ENCODE measurements around the gene NFILZ.

The NFILZ gene

DNA sequence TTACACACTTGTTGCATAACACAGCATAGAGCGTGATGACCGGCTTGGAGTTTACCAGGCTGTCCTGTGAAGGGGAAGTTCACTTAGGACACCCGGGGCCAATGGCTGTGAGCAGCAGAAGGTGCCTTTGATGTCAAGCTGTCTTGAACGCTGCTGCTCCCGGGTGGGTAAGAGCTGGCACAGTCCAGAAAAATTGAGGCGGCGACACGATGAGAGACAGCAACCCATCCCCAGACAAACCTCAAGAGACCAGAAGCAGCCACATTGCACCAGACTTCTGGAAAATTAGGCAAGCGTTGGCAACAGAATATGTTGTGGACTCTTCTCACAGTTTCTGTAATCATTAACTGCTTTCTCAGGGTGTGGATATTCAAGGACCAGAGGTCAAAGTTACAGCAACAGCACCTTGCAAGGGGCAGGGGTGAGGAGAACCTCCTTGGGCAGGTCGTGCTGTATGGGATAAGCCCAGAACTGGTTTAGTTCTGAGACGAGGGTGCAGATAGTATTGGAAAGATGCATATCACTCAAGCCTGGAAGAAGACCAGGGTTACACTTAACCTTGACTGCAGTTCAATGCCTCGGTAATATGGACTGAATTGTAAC, 10.1 kb downstream of the NFILZ start:
- peak; percentile 48 to 80 for DNase-seq
- Histone ChIP-seq H3K4me1 (peaks cover 0 to 25% (median 3%) of the 10 kb centered on the region in 4 donors), H3K4me3 (no peak overlapping the region), H3K27me3 (no peaks in the 10 kb centered on the region), H3K9me3 (no peaks in the 10 kb centered on the region), H3K36me3 (no peaks in the 10 kb centered on the region), H3K27ac (no peak overlapping the region)
- TF ChIP-seq, protein P1, sequence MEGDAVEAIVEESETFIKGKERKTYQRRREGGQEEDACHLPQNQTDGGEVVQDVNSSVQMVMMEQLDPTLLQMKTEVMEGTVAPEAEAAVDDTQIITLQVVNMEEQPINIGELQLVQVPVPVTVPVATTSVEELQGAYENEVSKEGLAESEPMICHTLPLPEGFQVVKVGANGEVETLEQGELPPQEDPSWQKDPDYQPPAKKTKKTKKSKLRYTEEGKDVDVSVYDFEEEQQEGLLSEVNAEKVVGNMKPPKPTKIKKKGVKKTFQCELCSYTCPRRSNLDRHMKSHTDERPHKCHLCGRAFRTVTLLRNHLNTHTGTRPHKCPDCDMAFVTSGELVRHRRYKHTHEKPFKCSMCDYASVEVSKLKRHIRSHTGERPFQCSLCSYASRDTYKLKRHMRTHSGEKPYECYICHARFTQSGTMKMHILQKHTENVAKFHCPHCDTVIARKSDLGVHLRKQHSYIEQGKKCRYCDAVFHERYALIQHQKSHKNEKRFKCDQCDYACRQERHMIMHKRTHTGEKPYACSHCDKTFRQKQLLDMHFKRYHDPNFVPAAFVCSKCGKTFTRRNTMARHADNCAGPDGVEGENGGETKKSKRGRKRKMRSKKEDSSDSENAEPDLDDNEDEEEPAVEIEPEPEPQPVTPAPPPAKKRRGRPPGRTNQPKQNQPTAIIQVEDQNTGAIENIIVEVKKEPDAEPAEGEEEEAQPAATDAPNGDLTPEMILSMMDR (IDR thresholded peaks at IDR 0.05), result no peak
- intact Hi-C loops (cut with DNase I; ENCODE audit: low total_unique reads), result loop anchor here (5.0 to 10.0 kb wide), 2 partner anchors 58 to 376 kb away; no protein-coding TSS in a partner anchor

DNA sequence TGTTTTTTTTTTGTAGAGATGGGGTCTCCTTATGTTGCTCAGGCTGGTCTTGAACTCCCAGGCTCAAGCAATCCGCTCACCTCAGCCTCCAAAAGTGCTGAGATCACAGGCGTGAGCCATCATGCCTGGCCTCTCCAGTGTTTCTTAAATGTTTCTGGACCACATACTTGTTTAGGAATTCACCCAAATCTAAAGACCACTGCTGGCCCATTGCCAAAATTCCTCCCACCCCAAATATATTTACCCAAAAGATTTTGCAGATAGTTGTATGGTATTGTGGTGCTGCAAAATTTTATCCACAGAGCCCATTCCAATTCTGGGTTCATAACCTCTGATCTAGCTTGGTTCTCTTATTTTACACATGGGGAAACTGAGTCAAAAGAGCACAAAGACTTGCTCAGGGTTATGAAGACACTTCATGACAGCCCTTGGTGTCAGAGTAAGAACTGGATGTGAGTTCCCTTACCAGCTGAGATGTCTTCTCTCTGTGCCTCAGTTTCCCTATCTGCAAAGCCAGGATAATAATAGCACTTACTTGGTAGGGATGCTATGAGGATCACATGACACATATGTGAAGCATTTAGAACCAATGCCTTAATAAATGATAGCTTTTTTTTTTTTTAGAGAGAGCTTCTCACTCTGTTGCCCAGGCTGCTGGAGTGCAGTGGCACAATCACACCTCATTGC, 10.9 kb downstream of the NFILZ start:
- Histone ChIP-seq H3K27me3 (no peaks in the 10 kb centered on the region), H3K4me3 (no peak overlapping the region), H3K36me3 (no peaks in the 10 kb centered on the region), H3K9me3 (no peaks in the 10 kb centered on the region), H3K4me1 (peaks cover 0 to 25% (median 3%) of the 10 kb centered on the region in 4 donors), H3K27ac (no peak overlapping the region)
- intact Hi-C loops (cut with DNase I; ENCODE audit: low total_unique reads), result loop anchor here (5.0 to 10.0 kb wide), 2 partner anchors 59 to 377 kb away; no protein-coding TSS in a partner anchor
- TF ChIP-seq, protein P1 (IDR thresholded peaks at IDR 0.05), result no peak
- DNase-seq, result no peak

DNA sequence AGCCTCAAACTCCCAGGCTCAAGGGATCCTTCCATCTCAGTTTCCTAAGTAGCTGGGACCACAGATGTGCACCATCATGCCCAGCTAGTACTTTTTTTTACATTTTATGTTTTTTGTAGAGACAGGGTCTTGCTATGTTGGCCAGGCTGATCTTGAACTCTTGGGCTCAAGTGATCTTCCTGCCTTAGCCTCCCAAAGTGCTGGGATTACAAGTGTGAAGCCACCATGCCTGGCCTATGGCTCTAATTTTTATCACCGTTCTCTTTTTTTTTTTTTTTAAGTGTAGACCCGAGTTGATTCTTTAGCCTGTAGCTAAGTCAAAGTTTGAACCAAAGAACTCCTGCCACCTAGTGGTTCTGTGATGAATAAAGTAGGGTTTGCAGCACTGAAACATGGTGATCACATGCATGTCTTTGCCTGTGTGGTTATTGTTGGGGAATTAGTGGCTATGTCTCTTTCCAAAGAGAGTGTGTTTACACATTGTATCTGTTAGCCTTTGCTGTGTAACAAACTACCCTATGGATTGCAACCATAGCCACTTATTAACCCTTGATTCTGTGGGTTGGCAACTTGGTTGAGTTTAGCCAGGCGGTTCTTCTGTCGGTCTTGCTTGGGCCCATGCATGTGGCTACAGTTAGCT, 11.6 kb downstream of the NFILZ start:
- Histone ChIP-seq H3K4me3 (no peak overlapping the region), H3K36me3 (no peaks in the 10 kb centered on the region), H3K4me1 (peaks cover 0 to 25% (median 3%) of the 10 kb centered on the region in 4 donors), H3K9me3 (no peaks in the 10 kb centered on the region), H3K27ac (no peak overlapping the region), H3K27me3 (no peaks in the 10 kb centered on the region)
- DNase-seq, result no peak
- intact Hi-C loops (cut with DNase I; ENCODE audit: low total_unique reads), result loop anchor here (5.0 to 10.0 kb wide), 2 partner anchors 60 to 377 kb away; no protein-coding TSS in a partner anchor
- TF ChIP-seq, protein P1 (IDR thresholded peaks at IDR 0.05), result peak; percentile 57 to 65

DNA sequence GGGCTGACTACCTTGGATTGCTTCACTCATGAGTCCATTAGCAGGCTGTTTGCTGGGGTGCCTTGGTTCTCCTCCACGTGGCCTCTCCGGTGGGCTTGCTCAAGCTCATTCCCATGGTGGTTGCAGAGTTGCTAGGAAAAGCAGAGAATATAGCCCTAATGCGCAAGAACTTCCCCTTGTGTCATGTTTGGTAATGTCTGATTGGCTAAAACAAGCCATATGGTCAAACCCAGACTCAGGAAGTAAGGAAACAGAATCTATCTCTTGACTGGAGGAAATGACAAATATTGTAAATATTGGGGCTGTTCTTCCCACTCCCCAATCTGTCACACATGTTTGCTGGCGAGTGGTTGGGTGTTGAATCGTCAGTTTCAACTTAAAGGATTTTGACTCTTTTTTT, 12.1 kb downstream of the NFILZ start:
- H3K36me3 ChIP-seq, result no peaks in the 10 kb centered on the region
- TF ChIP-seq, protein P1 (IDR thresholded peaks at IDR 0.05), result no peak
- no peaks in the 10 kb centered on the region for H3K27me3 ChIP-seq
- H3K4me1 ChIP-seq, result peaks cover 0 to 25% (median 3%) of the 10 kb centered on the region in 4 donors
- H3K9me3 ChIP-seq, result no peaks in the 10 kb centered on the region
- no peak overlapping the region for H3K27ac ChIP-seq
- no peak overlapping the region for H3K4me3 ChIP-seq
- intact Hi-C loops (cut with DNase I; ENCODE audit: low total_unique reads), result loop anchor here (5.0 to 10.0 kb wide), 2 partner anchors 60 to 378 kb away; no protein-coding TSS in a partner anchor
- no peak for DNase-seq

DNA sequence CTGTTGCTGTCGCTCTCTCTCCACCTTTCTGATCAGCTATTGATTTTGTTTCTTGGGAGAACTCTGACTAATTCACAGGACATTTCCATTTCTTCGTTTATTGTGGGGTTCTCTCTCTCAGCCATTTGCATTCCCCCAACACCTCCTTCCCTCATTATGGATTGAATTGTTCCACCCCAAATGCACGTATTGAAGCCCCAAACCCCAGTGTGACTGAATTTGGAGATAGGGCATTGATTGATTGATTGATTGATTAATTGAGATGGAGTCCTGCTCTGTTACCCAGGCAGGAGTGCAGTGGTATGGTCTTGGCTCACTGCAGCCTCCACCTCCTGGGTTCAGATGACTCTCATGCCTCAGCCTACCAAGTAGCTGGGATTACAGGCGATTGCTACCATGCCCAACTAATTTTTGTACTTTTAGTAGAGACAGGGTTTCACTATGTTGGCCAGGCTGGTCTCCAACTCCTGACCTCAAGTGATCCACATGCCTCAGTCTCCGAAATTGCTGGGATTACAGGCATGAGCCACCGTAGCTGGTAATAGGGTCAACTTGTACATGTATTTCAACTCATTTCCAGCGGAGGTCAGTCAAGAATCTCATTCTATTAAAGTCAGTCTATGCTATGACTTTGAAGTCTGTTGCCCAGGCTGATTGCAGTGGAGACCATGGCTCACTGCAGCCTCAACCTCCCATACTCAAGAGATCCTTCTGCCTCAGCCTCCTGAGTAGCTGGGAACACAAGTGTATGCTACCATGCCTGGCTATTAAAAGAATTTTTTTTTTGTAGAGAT, 13.6 kb downstream of the NFILZ start:
- Histone ChIP-seq H3K4me1 (peaks cover 0 to 13% (median 0%) of the 10 kb centered on the region in 4 donors), H3K9me3 (no peaks in the 10 kb centered on the region), H3K36me3 (no peaks in the 10 kb centered on the region), H3K27me3 (no peaks in the 10 kb centered on the region), H3K4me3 (no peak overlapping the region), H3K27ac (no peak overlapping the region)
- intact Hi-C loops (cut with DNase I; ENCODE audit: low total_unique reads), result loop anchor here (5.0 to 10.0 kb wide), 2 partner anchors 62 to 379 kb away; no protein-coding TSS in a partner anchor
- DNase-seq, result no peak
- TF ChIP-seq, protein P1 (IDR thresholded peaks at IDR 0.05), result no peak
